GM21529 (cell line): Measurements from ENCODE around the gene CFAP107.
"Not testable (repeated sequence)": the region's sequence is repeated elsewhere in the genome, so short reads cannot be mapped to it uniquely, and the experiment has no call there.

Experiments
- ATAC-seq: cut with Tn5 transposase; IDR thresholded peaks from one replicate; pipeline ENCODE4 v1.9.1; 2021; ENCODE audit not compliant: unreplicated experiment

Gene CFAP107

DNA sequence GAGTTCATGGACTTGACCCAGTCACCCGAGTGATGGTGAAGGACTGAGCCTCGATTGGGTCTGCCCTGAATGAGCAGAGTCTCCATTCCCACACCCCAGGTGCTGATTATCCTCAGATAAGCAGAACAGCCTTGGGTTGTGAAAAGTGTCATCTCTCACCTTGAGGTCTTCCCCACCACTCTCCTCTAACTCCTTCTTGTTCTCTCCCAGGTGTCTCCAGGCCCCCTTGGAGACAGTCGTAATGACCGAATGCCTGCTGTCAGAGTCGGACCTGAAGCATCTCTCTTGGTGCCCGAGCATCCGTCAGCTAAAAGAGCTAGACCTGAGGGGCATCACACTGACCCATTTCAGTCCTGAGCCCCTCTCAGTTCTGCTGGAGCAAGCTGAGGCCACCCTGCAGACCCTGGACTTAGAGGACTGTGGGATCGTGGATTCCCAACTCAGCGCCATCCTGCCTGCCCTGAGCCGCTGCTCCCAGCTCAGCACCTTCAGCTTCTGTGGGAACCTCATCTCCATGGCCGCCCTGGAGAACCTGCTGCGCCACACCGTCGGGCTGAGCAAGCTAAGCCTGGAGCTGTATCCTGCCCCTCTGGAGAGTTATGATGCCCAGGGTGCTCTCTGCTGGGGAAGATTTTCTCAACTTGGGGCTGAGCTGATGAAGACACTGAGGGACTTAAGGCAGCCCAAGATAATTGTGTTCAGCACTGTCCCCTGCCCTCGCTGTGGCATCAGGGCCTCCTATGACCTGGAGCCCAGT is 31.0 kb downstream of the CFAP107 start:
- ATAC-seq = no peak

DNA sequence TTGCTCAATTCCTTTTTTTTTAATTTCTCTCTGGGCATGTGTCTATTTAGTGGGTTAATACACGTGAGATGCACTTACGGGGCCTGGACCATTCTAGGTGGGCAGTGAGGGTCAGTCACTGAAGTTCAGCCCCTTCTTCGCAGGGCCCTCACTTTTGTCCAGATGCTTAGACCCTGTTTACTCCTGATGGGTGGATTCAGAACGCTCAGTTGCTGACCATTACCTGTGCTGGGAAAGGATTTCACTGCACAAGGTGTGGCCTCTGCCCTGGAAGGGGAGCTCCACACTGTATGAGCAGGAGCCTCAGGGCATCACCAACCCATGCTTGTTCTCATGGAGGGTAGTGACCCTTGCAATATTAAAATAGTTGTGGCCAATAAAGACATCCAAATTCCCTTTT is 32.1 kb downstream of the CFAP107 start:
- ATAC-seq = no peak

DNA sequence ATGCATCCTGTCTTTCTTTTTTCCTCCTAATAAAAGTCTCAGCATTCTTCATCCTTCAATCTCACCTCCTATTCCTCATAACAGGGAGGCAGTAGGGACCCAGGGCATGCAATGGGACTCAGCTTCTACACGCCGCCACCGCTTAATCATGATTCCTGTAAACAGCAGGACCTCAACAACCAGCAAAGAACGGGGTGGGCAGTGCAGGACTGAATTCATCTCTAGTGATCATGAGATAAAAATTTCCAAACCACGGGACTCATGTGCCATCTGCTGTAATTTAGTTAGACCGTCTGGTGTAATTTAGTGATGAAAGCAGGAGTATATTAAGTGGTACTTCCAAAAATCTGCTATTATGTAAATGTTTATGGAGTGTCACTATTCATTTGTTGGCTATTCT is 32.9 kb downstream of the CFAP107 start:
- no peak for ATAC-seq

DNA sequence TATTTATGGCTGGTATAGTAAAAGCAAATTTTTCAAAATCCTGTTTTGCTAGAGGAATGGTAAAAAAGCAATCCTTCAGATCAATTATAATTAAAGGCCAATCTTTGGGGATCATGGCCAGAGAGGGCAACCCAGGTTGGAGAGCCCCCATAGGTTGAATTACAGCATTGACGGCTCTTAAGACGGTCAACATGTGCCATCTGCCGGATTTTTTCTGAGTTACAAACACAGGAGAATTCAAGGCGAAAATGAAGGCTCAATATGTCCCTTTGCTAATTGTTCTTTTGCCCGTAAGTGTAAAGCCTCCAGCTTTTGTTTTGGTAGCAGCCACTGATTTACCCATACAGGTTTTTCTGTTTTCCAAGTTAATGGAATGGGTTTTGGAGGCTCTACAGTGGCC is 35.5 kb downstream of the CFAP107 start:
- not testable (repeated sequence) for ATAC-seq

DNA sequence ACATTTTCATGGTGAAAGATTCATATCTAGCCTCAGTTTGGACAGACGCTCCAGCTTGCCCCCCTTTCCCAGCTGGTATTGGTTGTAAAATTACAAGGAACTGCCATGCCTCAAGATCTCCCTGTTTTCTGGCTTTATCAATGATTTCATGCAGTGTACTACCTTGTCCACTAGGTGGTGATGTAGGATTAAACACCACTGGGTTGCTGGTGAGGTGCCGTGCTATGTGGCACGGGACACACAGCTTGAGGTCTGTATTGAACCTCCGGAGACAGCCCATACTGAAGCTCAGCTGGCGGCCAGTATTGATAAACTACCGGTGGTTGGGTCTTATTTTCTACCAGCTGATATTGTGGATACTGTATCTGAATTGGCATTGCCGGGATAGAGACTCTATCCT is 37.8 kb downstream of the CFAP107 start:
- not testable (repeated sequence) for ATAC-seq

DNA sequence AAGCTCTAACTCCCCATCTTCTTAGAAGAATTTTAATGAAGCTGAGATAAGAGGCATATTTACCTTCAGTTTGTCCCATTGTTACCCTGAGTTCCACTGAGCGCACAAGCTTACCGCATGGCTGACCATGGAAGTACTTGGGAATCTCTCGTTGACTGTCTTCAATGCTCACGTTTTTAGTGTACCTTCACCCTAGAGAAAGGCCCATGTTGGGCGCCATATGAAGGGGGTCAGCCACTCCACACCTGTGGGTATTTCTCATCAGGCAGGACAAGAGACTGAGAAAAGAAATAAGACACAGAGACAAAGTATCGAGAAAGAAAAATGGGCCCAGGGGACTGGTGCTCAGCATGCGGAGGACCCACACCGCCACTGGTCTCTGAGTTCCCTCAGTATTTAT is 38.7 kb downstream of the CFAP107 start:
- not testable (repeated sequence) for ATAC-seq

DNA sequence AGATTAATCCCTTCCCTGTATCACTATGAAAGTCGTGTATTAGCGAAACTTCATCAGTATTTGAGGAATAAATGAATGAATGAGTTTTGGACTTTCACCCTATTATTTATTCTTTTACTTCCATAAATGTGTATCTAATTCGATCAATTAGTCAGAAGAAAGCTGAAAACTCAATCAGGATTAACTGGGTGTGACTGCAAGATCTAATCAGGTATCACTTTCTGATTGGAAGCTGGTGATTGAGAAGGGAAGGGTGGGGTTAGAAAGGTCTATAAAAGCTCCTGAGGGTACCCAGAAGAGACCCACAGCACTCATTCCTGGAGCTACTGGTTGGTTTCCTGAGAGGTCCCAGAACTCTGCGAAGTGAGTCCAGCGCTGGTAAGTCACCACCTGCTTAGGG is 45.1 kb downstream of the CFAP107 start, which contains the start of gene PRAMEF1:
TSS of gene PRAMEF1 (plus strand) at position 301 of the 400 bp plus-strand sequence. CDS start 1,831 bp downstream, outside the sequence.
- not testable (repeated sequence) for ATAC-seq

DNA sequence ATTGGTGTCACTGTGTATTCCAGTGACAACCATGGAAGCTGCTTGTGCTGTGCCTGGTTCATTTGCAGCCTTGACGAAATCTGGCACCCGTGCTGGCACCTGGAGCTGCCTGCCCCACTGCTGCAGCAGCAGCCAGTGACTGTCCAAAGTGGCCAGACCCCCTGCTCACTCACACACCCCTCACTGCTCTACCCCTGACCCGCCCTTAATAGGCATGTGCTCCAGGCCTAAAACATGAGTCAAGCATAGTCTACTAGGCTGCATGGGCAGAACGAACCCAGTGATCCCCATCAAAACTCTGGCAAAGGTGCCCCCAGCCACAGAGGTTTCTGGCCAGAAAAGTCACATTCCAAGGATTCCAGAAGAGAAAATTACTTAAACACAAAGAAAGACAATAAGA is 52.9 kb downstream of the CFAP107 start:
- no peak for ATAC-seq

DNA sequence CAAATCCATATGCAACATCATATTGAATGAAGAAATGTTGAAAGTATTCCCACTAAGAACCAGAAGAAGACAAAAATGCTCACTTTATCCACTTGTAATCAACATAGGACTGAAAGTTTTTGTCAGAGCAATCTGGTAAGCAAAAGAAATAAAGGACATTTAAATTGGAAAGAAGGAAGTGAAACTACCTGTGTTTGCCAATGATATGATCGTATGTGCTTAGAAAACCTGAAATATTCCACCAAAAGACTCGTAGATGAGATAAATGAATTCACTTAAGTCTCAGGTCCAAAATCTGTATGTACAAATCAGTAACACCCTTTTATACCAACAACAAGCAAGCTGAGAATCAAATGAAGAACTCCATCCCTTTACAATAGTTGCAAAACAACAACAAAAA is 53.7 kb downstream of the CFAP107 start:
- ATAC-seq = no peak

DNA sequence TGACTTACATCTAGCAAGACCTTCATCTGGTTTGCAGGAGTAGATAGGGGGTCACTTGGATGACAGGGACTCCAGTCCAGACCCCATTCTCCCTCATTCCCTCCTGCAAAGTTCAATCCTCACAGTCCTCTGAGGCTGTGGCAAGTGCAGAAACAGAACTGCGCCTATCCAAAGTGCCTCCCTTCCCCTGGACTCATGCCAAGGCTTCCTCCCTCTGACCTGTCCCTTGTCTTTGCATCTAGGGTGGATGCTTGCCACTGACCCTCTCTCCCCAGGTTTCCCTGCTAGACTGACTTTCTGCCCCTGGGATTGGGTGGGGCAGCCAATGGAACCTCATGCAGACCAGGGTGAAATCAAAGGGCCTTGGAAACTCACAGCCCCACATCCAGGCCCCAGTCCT is 63.9 kb downstream of the CFAP107 start:
- ATAC-seq = no peak

DNA sequence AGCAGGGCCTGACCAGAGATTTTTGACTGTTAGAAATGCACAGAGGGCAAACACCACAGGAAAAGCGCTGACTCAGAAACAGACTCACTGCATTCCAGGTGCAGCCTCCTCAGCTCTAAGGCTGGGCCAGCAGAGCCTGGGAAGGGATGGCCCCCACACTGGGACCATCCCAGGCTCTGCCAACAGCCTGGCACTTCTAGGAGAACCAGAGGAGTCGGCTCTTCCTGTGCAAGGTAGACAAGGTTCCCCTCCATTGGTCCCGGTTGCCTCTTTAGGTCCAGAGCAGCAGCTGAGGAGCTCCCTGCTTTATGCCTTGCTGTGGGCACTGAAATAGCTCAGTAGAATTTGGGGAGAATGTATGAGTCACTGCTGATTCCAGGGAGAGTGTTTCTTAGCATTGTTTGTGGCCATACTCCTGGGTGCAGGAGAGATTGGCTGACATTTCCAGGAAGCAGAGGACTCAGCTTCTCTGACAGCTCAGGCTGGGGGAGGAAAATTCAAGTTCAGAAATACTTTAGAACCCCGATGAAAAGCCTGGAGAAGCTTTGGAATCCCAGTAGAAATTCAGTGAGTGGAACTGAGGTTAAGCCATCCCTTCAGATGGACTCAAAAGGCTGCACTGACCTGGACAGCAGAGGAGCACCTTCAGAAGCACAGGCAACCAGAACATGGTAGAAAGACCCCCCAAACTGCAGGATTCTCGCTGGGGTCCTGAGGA is 64.8 kb downstream of the CFAP107 start:
- no peak for ATAC-seq

DNA sequence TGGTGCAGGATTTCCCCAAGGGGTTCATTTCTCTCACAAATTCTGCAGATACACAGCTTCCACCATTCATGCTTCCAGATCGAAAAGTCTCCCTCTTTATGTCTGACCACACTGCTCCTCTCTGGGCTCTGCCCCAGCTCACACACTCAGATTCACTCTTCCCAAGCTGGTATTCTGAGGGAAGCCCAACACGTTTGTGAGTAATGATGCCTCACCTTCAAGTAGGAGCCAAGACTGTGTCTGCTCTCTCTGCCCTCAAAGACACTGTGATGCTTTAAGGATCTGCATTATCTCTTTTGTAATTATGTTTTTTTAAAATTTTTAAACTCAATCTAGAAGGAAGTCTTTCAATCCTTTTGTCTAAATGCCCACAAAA is 65.4 kb downstream of the CFAP107 start:
- ATAC-seq = no peak
